Pancreas (tissue), 10 donors: ENCODE measurements around the gene ZNF514. TPM values are rescaled to one million over a fixed set of nuclear protein-coding genes. Genes with fewer than 3 reads are reported as not detected.
"Not testable (repeated sequence)": the region's sequence is repeated elsewhere in the genome, so short reads cannot be mapped to it uniquely, and the experiment has no call there.

Experiments used
- ATAC-seq, 4 donors: fragments of 200-7000 bp; cut with Tn5 transposase; one replicate each; pipeline versions ENCODE4 v1.8.0 to v1.9.1; 2020; ENCODE audit warnings: mild to moderate bottlenecking in 4 of 4, moderate library complexity in 4 of 4
- DNase-seq, 6 donors: peaks; one replicate each; pipeline ENCODE4 v3.0.0-alpha.2; 2020
- FAIRE-seq: peaks from 2 replicates; lab custom pipeline; 2012; peaks lifted over from hg19 to GRCh38; lab: Jason Lieb, UNC
- H3K27ac ChIP-seq, 4 donors: fragments of 200-600 bp; sonication (generic); 1 replicate in 3 of 4; 2 replicates in 1 of 4; pipeline versions ENCODE4 v1.5.0 to v1.8.0; 2020
- H3K27me3 ChIP-seq, 4 donors: fragments of 200-600 bp; one replicate each; pipeline ENCODE4 v1.8.0; 2021
- H3K36me3 ChIP-seq, 3 donors: fragments of 200-600 bp; sonication (generic) in 1 of 3; one replicate each; pipeline versions ENCODE4 v1.5.0 to v1.8.0; 2020 to 2021
- H3K4me1 ChIP-seq, 3 donors: fragments of 200-600 bp; one replicate each; pipeline ENCODE4 v1.8.0; 2021
- H3K4me3 ChIP-seq, 4 donors: fragments of 200-600 bp; sonication (generic) in 2 of 4; one replicate each; pipeline versions ENCODE4 v1.5.0 to v1.8.0; 2020 to 2021
- H3K9me3 ChIP-seq, 4 donors: fragments of 200-600 bp; one replicate each; pipeline ENCODE4 v1.8.0; 2021
- WGBS, 2 donors: extraction: QIAGEN DNeasy Blood & Tissue Kit; methylation state at CpG; one replicate each; pipeline ENCODE4 v1.1.7; 2013; 5-methylcytosine and 5-hydroxymethylcytosine counted together
- intact Hi-C, 3 donors: fragments of 100-400 bp; cut with DNase I; formaldehyde crosslinking; loops; one replicate each; pipeline versions ENCODE4 v1.11.1 to v1.14.2; 2022
- polyA plus RNA-seq, 2 donors: library from polyadenylated mRNA; stranded (reverse); fragments of 200-250 nt; gene quantifications; one replicate each; pipeline ENCODE4 v1.2.3, GENCODE V29; 2013
- total RNA-seq, 6 donors: library from RNA; stranded (reverse); fragmentation: NEBNext Ultra II Directional in 4 of 6; extraction: Animal tissue kit (Norgen Biotek cat#: 25700) in 4 of 6; gene quantifications; one replicate each; pipeline versions ENCODE4 v1.2.1 to v1.2.4, GENCODE V29; 2021 to 2023
- TF ChIP-seq, protein P1 (sequence below), 4 donors: fragments of 200-600 bp; sonication (generic) in 3 of 4; IDR thresholded peaks; one replicate each; pipeline versions ENCODE4 v1.5.0 to v1.8.0; 2021; ENCODE audit warnings: antibody characterized with exemption in 4 of 4
- donor health status: healthy with polysubstance abuse.
- donor health status: DM: no; HTN: no; CAD: no; lungs with moderate emphysema.
- donor health status: DM: no; HTN: no; CAD: no.
- donor health status: control.
- donor health status: control.
- donor health status: Bipolar disorder and iron deficiency.
- donor health status: DM: yes; HTN: yes; CAD: no.
- donor health status: DM: no; HTN: no; CAD: no.
- donor health status: DM: no; HTN: no; CAD: no.
- donor health status: DM: yes; HTN: yes; CAD: no.

The ZNF514 gene
- total and polyA plus RNA-seq, 8 donors, result 7.2 to 16.3 (median 9.0) TPM

DNA sequence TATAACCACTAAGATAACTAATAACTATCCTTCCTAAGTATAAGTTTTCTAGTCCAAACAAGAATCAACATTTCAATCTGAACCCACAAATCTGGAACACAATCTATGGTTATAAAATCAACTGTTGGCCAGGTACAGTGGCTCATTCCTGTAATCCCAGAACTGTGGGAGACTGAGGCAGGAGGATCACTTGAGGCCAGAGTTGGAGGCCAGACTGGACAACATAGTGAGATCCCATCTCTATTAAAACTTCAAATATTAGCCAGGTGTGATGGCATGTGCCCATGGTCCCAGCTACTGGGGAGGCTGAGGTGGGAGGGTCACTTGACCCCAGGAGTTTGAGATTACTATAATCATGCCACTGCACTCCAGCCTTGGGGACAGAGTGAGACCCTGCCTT is 49.3 kb downstream of the ZNF514 start:
- Histone ChIP-seq H3K4me3 (no peak overlapping the region), H3K27me3 (no peaks in the 10 kb centered on the region), H3K36me3 (peaks cover 0 to 53% (median 29%) of the 10 kb centered on the region in 3 donors), H3K27ac (no peak overlapping the region), H3K4me1 (no peaks in the 10 kb centered on the region), H3K9me3 (no peaks in the 10 kb centered on the region)
- intact Hi-C loops, result loop anchor here in 1 of 3 donors (10.0 kb wide), 1 partner anchor 86 kb away; the partner anchor contains the start of gene MAL
- no peak for DNase-seq
- FAIRE-seq, result no peak
- TF ChIP-seq, protein P1, sequence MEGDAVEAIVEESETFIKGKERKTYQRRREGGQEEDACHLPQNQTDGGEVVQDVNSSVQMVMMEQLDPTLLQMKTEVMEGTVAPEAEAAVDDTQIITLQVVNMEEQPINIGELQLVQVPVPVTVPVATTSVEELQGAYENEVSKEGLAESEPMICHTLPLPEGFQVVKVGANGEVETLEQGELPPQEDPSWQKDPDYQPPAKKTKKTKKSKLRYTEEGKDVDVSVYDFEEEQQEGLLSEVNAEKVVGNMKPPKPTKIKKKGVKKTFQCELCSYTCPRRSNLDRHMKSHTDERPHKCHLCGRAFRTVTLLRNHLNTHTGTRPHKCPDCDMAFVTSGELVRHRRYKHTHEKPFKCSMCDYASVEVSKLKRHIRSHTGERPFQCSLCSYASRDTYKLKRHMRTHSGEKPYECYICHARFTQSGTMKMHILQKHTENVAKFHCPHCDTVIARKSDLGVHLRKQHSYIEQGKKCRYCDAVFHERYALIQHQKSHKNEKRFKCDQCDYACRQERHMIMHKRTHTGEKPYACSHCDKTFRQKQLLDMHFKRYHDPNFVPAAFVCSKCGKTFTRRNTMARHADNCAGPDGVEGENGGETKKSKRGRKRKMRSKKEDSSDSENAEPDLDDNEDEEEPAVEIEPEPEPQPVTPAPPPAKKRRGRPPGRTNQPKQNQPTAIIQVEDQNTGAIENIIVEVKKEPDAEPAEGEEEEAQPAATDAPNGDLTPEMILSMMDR (IDR thresholded peaks at IDR 0.05), result no peak
- no peak for ATAC-seq

DNA sequence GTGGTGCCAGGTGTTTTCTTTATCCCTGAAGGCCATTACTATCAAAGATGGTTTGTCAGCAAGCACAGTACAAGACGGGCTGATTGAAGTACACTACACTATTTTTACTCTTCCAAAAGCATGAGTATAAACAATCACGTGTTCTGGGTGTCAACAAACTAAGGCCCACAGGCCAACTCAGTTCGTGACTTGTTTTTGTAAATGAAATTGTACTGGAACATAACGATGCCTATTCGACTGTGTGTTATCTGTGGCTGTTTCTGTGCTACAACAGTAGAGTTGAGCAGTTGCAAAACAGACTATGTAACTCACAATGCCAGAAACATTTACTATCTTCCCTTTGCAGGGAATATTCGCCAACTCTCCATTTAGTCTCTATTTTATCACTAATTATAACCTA is 50.4 kb downstream of the ZNF514 start:
- intact Hi-C loops, result no loop called here
- ATAC-seq (no peak), FAIRE-seq (no peak), DNase-seq (no peak)
- H3K4me1 ChIP-seq, result no peaks in the 10 kb centered on the region
- H3K4me3 ChIP-seq, result no peak overlapping the region
- peaks cover 0 to 50% (median 29%) of the 10 kb centered on the region in 3 donors for H3K36me3 ChIP-seq
- WGBS, 2 donors, result 85 to 88% methylated on average over 6 of the region's 6 CpGs
- H3K9me3 ChIP-seq, result no peaks in the 10 kb centered on the region
- H3K27ac ChIP-seq, result no peak overlapping the region
- no peaks in the 10 kb centered on the region for H3K27me3 ChIP-seq
- TF ChIP-seq, protein P1 (IDR thresholded peaks at IDR 0.05), result no peak

DNA sequence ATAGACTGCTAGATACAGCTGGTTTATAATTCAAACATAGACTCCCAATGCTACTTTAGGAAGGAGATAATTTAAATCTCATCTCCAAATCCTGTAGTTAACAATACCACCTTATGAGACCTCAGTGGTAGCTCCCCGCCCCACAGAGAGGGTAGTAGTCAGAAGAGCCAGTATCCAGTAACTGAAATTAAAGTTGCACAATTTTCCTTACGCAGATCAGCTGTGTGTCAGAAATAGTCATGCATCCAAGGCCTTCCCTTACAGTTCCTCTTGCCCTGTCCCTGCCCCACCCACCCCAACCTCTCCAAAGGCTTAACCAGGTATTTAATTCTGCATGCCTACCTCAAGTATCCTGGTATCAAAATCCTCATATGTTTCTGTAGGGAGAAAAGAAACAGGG is 53.6 kb downstream of the ZNF514 start:
- DNase-seq (no peak), ATAC-seq (no peak), FAIRE-seq (no peak)
- H3K4me3 ChIP-seq, result no peak overlapping the region
- no peaks in the 10 kb centered on the region for H3K4me1 ChIP-seq
- no peak overlapping the region for H3K27ac ChIP-seq
- intact Hi-C loops, result no loop called here
- TF ChIP-seq, protein P1 (IDR thresholded peaks at IDR 0.05), result no peak
- 88 to 96% methylated on average over 2 of the region's 2 CpGs for WGBS, 2 donors
- peaks cover 0 to 50% (median 34%) of the 10 kb centered on the region in 3 donors for H3K36me3 ChIP-seq
- no peaks in the 10 kb centered on the region for H3K27me3 ChIP-seq
- no peaks in the 10 kb centered on the region for H3K9me3 ChIP-seq

DNA sequence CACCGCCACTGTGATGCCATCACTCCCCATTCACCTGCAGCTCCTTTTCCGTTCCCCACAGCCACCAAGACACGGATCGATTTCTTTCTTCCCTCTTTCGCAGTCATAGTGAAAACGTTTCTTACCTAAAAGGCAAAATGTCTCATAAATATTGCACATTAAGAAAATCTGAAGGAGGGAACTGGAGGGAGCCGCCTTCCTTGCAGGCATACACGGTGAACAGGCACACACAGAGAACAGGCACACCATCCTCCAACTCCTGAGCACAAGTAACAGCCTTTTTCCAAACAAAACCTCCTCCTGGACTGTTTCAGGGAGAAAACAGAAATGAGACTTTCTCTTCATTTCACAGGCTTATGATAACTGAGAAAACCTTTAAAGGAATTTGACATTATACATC is 55.0 kb downstream of the ZNF514 start:
- WGBS, 2 donors, result 89 to 94% methylated on average over 8 of the region's 8 CpGs
- H3K27me3 ChIP-seq, result no peaks in the 10 kb centered on the region
- H3K36me3 ChIP-seq, result peaks cover 0 to 58% (median 30%) of the 10 kb centered on the region in 3 donors
- DNase-seq, result no peak
- ATAC-seq, result no peak
- no peaks in the 10 kb centered on the region for H3K4me1 ChIP-seq
- TF ChIP-seq, protein P1 (IDR thresholded peaks at IDR 0.05), result no peak
- no peaks in the 10 kb centered on the region for H3K9me3 ChIP-seq
- intact Hi-C loops, result no loop called here
- H3K27ac ChIP-seq, result no peak overlapping the region
- H3K4me3 ChIP-seq, result no peak overlapping the region
- no peak for FAIRE-seq

DNA sequence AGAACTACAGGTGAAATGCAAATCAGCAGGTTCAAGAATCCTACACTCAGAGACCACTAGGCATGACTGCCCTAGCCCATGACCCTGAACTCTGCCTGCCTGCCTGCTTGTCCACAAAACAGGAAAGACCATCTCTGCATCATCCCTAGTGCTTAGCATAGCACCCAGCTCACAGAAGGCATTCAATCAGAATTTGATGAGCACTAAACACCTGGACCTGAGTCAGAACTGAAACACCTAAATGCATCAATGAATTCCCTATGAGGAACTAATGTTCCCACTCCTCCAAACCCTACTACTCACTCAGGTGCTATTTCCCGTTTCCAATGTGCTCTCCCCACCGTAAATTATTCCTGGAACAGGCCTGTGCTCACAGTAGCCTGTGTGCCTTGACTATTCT is 59.7 kb downstream of the ZNF514 start:
- intact Hi-C loops, result no loop called here
- Histone ChIP-seq H3K27ac (no peak overlapping the region), H3K4me1 (no peaks in the 10 kb centered on the region), H3K36me3 (peaks cover 0 to 19% (median 15%) of the 10 kb centered on the region in 3 donors), H3K4me3 (no peak overlapping the region), H3K27me3 (no peaks in the 10 kb centered on the region), H3K9me3 (no peaks in the 10 kb centered on the region)
- WGBS, 2 donors, result 91 to 98% methylated on average over 2 of the region's 2 CpGs
- ATAC-seq, result no peak
- TF ChIP-seq, protein P1 (IDR thresholded peaks at IDR 0.05), result no peak
- no peak for DNase-seq
- FAIRE-seq, result no peak

DNA sequence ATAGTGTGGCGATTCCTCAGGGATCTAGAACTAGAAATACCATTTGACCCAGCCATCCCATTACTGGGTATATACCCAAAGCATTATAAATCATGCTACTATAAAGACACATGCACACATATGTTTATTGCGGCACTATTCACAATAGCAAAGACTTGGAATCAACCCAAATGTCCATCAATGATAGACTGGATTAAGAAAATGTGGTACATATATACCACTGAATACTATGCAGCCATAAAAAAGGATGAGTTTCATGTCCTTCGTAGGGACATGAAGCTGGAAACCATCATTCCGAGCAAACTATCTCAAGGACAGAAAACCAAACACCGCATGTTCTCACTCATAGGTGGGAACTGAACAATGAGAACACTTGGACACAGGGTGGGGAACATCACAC is 61.4 kb downstream of the ZNF514 start:
- H3K4me3 ChIP-seq, H3K4me1 ChIP-seq, H3K27ac ChIP-seq, FAIRE-seq, intact Hi-C loops, DNase-seq, ATAC-seq, H3K9me3 ChIP-seq, H3K27me3 ChIP-seq: not testable (repeated sequence)
- WGBS, 2 donors, result 93 to 96% methylated on average over 5 of the region's 5 CpGs
- peaks cover 0 to 19% (median 12%) of the 10 kb centered on the region in 3 donors for H3K36me3 ChIP-seq
